Measurements from ENCODE around the gene DCTD.

- TF ChIP-seq, protein P1, sequence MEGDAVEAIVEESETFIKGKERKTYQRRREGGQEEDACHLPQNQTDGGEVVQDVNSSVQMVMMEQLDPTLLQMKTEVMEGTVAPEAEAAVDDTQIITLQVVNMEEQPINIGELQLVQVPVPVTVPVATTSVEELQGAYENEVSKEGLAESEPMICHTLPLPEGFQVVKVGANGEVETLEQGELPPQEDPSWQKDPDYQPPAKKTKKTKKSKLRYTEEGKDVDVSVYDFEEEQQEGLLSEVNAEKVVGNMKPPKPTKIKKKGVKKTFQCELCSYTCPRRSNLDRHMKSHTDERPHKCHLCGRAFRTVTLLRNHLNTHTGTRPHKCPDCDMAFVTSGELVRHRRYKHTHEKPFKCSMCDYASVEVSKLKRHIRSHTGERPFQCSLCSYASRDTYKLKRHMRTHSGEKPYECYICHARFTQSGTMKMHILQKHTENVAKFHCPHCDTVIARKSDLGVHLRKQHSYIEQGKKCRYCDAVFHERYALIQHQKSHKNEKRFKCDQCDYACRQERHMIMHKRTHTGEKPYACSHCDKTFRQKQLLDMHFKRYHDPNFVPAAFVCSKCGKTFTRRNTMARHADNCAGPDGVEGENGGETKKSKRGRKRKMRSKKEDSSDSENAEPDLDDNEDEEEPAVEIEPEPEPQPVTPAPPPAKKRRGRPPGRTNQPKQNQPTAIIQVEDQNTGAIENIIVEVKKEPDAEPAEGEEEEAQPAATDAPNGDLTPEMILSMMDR (IDR thresholded peaks at IDR 0.05): no peak
- no peak for TF ChIP-seq EP300 (IDR thresholded peaks at IDR 0.05)
Measured at GRCh38 chr4:182930889-182931288, 13.7 kb upstream of the DCTD start.
